ENCODE results near the gene AUTS2. TPM values are rescaled to one million over a fixed set of nuclear protein-coding genes. Genes with fewer than 3 reads are reported as not detected.

The AUTS2 gene
- total RNA-seq, 1 experiment from 2014 or later = not detected

DNA sequence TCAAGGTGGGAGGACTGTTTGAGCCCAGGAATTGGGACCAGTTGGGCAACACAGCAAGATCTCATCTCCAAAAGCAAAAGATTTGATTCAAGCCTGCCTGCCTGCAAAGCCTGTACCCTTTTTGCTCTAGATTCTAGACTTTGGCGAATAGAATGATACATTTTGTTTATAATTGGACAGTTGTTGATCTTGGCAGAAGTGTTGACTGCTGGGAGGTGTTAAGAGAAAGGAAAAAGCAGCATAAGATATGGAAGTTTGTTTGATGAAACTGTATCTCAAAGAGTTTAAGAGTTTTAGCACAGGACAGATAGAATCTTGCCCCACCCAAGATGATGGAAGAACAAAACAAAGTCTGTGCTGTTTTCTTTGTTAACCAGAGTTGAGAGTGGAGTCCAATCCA, 224.1 kb downstream of the AUTS2 start:
- Mint-ChIP-seq H3K4me1 (ENCODE audit: low read depth, unreplicated experiment) (no peaks in the 10 kb centered on the region), H3K36me3 (ENCODE audit: insufficient read depth, unreplicated experiment) (no peaks in the 10 kb centered on the region), H3K27me3 (ENCODE audit: unreplicated experiment) (no peaks in the 10 kb centered on the region), H3K27ac (ENCODE audit: unreplicated experiment) (no peak overlapping the region), H3K4me3 (ENCODE audit: low read depth, unreplicated experiment) (no peak overlapping the region), H3K9me3 (ENCODE audit: low read depth, unreplicated experiment) (peaks cover 7% of the 10 kb centered on the region)
- intact Hi-C loops (cut with micrococcal nuclease; ENCODE audit: unreplicated experiment) = no loop called here
- BruUV-seq (replicated peaks) = no TSS peak
- no peak for DNase-seq
- CTCF ChIA-PET = no interaction called here
- TF ChIP-seq, protein P1, sequence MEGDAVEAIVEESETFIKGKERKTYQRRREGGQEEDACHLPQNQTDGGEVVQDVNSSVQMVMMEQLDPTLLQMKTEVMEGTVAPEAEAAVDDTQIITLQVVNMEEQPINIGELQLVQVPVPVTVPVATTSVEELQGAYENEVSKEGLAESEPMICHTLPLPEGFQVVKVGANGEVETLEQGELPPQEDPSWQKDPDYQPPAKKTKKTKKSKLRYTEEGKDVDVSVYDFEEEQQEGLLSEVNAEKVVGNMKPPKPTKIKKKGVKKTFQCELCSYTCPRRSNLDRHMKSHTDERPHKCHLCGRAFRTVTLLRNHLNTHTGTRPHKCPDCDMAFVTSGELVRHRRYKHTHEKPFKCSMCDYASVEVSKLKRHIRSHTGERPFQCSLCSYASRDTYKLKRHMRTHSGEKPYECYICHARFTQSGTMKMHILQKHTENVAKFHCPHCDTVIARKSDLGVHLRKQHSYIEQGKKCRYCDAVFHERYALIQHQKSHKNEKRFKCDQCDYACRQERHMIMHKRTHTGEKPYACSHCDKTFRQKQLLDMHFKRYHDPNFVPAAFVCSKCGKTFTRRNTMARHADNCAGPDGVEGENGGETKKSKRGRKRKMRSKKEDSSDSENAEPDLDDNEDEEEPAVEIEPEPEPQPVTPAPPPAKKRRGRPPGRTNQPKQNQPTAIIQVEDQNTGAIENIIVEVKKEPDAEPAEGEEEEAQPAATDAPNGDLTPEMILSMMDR (IDR thresholded peaks at IDR 0.05; ENCODE audit: unreplicated experiment) = no peak

- no peak overlapping the region for H3K4me3 Mint-ChIP-seq (ENCODE audit: low read depth, unreplicated experiment)
- no TSS peak for BruUV-seq (replicated peaks)
- CTCF ChIA-PET = no interaction called here
- TF ChIP-seq, protein P1 (IDR thresholded peaks at IDR 0.05; ENCODE audit: unreplicated experiment) = no peak
- intact Hi-C loops (cut with micrococcal nuclease; ENCODE audit: unreplicated experiment) = no loop called here
- H3K27ac Mint-ChIP-seq (ENCODE audit: unreplicated experiment) = no peak overlapping the region
- DNase-seq = no peak
- no peaks in the 10 kb centered on the region for H3K27me3 Mint-ChIP-seq (ENCODE audit: unreplicated experiment)
- H3K4me1 Mint-ChIP-seq (ENCODE audit: low read depth, unreplicated experiment) = no peaks in the 10 kb centered on the region
- H3K36me3 Mint-ChIP-seq (ENCODE audit: insufficient read depth, unreplicated experiment) = no peaks in the 10 kb centered on the region
- peaks cover 7% of the 10 kb centered on the region for H3K9me3 Mint-ChIP-seq (ENCODE audit: low read depth, unreplicated experiment)
Measured at GRCh38 chr7:69823151-69823744, 225.0 kb downstream of the AUTS2 start.

DNA sequence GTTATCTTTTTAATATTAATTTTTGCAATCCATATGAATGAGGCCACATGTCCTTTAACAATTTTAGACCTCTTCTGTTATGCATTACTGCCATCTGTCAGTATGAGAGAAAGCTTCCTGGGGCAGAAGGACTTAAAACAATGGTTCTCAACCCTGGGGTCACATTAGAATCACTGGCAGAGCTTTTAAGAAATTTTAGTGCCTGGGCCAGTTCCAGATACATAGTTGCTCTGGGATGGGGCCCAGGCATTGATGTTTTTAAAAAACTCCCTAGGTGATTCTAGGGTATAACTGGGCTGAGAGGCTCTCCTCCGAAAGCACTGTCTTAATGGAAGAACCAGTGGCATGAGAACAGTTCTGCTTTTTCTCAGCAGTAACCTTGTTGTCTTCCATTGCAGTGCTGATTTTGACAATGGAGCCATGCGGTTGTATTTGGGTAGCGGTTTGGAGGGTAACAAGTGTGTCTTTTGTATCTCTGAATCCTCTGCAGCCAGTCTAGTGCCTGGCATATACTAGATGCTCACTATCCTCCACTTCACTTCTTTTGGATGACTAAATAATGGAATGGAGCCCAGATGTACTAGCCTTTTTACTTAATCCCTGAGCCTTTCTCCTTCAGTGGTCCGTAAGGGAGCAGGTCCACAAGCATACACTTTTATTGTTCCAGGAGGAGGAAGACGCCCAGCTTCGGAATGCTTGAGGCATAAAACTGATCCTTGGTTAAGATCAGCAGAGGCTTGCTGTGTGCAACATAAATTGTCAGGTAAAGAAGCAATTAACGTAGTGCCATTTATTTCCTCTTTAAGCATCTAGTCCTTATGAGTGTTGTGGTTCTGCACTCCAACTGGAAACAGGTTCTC, 227.1 kb downstream of the AUTS2 start:
- Mint-ChIP-seq H3K9me3 (ENCODE audit: low read depth, unreplicated experiment) (peaks cover 8% of the 10 kb centered on the region), H3K27ac (ENCODE audit: unreplicated experiment) (no peak overlapping the region), H3K36me3 (ENCODE audit: insufficient read depth, unreplicated experiment) (no peaks in the 10 kb centered on the region), H3K27me3 (ENCODE audit: unreplicated experiment) (no peaks in the 10 kb centered on the region), H3K4me3 (ENCODE audit: low read depth, unreplicated experiment) (no peak overlapping the region), H3K4me1 (ENCODE audit: low read depth, unreplicated experiment) (no peaks in the 10 kb centered on the region)
- intact Hi-C loops (cut with micrococcal nuclease; ENCODE audit: unreplicated experiment) = no loop called here
- CTCF ChIA-PET = no interaction called here
- DNase-seq = no peak
- TF ChIP-seq, protein P1 (IDR thresholded peaks at IDR 0.05; ENCODE audit: unreplicated experiment) = no peak
- BruUV-seq (replicated peaks) = no TSS peak

DNA sequence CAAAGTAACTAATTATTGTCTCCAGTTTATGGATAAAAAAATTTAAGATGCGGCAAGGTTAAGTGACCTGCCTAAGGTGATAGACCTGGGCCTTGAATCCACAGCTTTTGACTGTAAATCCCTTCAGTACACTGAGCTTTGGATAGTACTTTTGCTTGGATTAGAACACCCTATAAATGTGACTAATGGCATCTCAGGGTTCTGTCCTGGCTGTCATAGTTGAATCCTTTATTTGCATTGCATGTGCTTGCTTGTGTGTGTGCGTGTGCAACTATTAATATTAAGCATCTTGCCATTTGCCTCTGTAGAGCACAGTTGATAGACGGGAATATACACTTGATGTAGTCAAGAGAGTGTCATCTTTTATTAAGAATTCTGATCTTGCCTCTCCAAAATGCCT, 228.0 kb downstream of the AUTS2 start:
- Mint-ChIP-seq H3K27me3 (ENCODE audit: unreplicated experiment) (no peaks in the 10 kb centered on the region), H3K4me1 (ENCODE audit: low read depth, unreplicated experiment) (no peaks in the 10 kb centered on the region), H3K36me3 (ENCODE audit: insufficient read depth, unreplicated experiment) (no peaks in the 10 kb centered on the region), H3K27ac (ENCODE audit: unreplicated experiment) (no peak overlapping the region), H3K4me3 (ENCODE audit: low read depth, unreplicated experiment) (no peak overlapping the region), H3K9me3 (ENCODE audit: low read depth, unreplicated experiment) (peaks cover 5% of the 10 kb centered on the region)
- TF ChIP-seq, protein P1 (IDR thresholded peaks at IDR 0.05; ENCODE audit: unreplicated experiment) = no peak
- BruUV-seq (replicated peaks) = no TSS peak
- DNase-seq = no peak
- CTCF ChIA-PET = no interaction called here
- intact Hi-C loops (cut with micrococcal nuclease; ENCODE audit: unreplicated experiment) = no loop called here
